HEK293 (cell line): ENCODE data around the gene RBFOX1.

Experiments used
- CTCF ChIA-PET: fragments of 350-600 bp; formaldehyde crosslinking; extraction: SDS; loops from one replicate; lab custom pipeline; 2021; ENCODE audit warnings: antibody characterized with exemption; lab: Yijun Ruan, JAX
- POLR2A ChIA-PET: fragments of 300-600 bp; formaldehyde crosslinking; extraction: SDS; loops from one replicate; lab custom pipeline; 2020; ENCODE audit warnings: antibody characterized with exemption, inconsistent platforms; lab: Yijun Ruan, JAX
- H3K27ac ChIP-seq: fragments of 200-500 bp; sonication (Bioruptor generic); 2 replicates; pipeline ENCODE4 v1.5.1; 2014; ENCODE audit warnings: low read depth, low read length, control low read depth, inconsistent platforms; ENCODE audit errors: extremely low read depth
- H3K36me3 ChIP-seq, 2 experiments: fragments of 200-500 bp in 1 of 2; sonication (Bioruptor generic) in 1 of 2; 1 replicate in 1 of 2; 2 replicates in 1 of 2; pipeline ENCODE4 v1.5.1; 2014 to 2017; ENCODE audit warnings: inconsistent platforms in 2 of 2, low read length in 2 of 2; ENCODE audit not compliant: control insufficient read depth in 2 of 2, insufficient read depth in 1 of 2
- H3K4me1 ChIP-seq: fragments of 200-500 bp; sonication (Bioruptor generic); 2 replicates; pipeline ENCODE4 v1.5.1; 2014; ENCODE audit warnings: mild to moderate bottlenecking, low read length, inconsistent platforms; ENCODE audit not compliant: control insufficient read depth, insufficient read depth
- H3K4me3 ChIP-seq: 2 replicates; pipeline ENCODE4 v1.5.1; 2011; ENCODE audit warnings: low read depth, mild to moderate bottlenecking, control low read depth, low read length, moderate library complexity
- H3K9me3 ChIP-seq: fragments of 200-500 bp; sonication (Bioruptor generic); 2 replicates; pipeline ENCODE4 v1.5.1; 2014; ENCODE audit warnings: low read depth, low read length, inconsistent platforms; ENCODE audit not compliant: control insufficient read depth, insufficient read depth
- AEBP2 ChIP-seq: fragments of 450-650 bp; formaldehyde crosslinking; IDR thresholded peaks from 2 replicates; pipeline ENCODE4 v1.5.1; 2016; ENCODE audit warnings: missing biosample characterization, missing genetic modification characterization, borderline replicate concordance
- GFI1B ChIP-seq: fragments of 450-650 bp; formaldehyde crosslinking; IDR thresholded peaks from 2 replicates; pipeline ENCODE4 v1.5.1; 2016; ENCODE audit warnings: missing biosample characterization, missing genetic modification characterization
- PRDM10 ChIP-seq: fragments of 450-650 bp; formaldehyde crosslinking; IDR thresholded peaks from 2 replicates; pipeline ENCODE4 v1.5.1; 2016; ENCODE audit warnings: missing biosample characterization, missing genetic modification characterization
- SP3 ChIP-seq: fragments of 450-650 bp; formaldehyde crosslinking; IDR thresholded peaks from 2 replicates; pipeline ENCODE4 v1.5.1; 2016; ENCODE audit warnings: missing biosample characterization, missing genetic modification characterization
- WT1 ChIP-seq: fragments of 450-650 bp; formaldehyde crosslinking; IDR thresholded peaks from 2 replicates; pipeline ENCODE4 v1.5.1; 2016; ENCODE audit warnings: missing biosample characterization, missing genetic modification characterization
- ZBTB11 ChIP-seq: fragments of 450-650 bp; formaldehyde crosslinking; conservative IDR thresholded peaks from 2 replicates; pipeline ENCODE4 v1.5.1; 2016; ENCODE audit warnings: low read depth, missing biosample characterization, missing genetic modification characterization
- ZBTB17 ChIP-seq: fragments of 450-650 bp; formaldehyde crosslinking; IDR thresholded peaks from 2 replicates; pipeline ENCODE4 v1.5.1; 2016; ENCODE audit warnings: missing biosample characterization, missing genetic modification characterization
- ZBTB48 ChIP-seq: fragments of 450-650 bp; formaldehyde crosslinking; IDR thresholded peaks from 2 replicates; pipeline ENCODE4 v1.5.1; 2016; ENCODE audit warnings: missing biosample characterization, missing genetic modification characterization
- ZFP69B ChIP-seq: fragments of 450-650 bp; formaldehyde crosslinking; IDR thresholded peaks from 2 replicates; pipeline ENCODE4 v1.5.1; 2016; ENCODE audit warnings: missing biosample characterization, missing genetic modification characterization
- ZNF16 ChIP-seq: fragments of 450-650 bp; formaldehyde crosslinking; IDR thresholded peaks from 2 replicates; pipeline ENCODE4 v1.5.1; 2016; ENCODE audit warnings: low read depth, missing biosample characterization, missing genetic modification characterization
- ZNF169 ChIP-seq: fragments of 450-650 bp; formaldehyde crosslinking; IDR thresholded peaks from 2 replicates; pipeline ENCODE4 v1.5.1; 2016; ENCODE audit warnings: missing biosample characterization, missing genetic modification characterization
- ZNF280D ChIP-seq: fragments of 450-650 bp; formaldehyde crosslinking; IDR thresholded peaks from 2 replicates; pipeline ENCODE4 v1.5.1; 2016; ENCODE audit warnings: missing biosample characterization, missing genetic modification characterization
- ZNF530 ChIP-seq: fragments of 450-650 bp; formaldehyde crosslinking; IDR thresholded peaks from 2 replicates; pipeline ENCODE4 v1.5.1; 2016; ENCODE audit warnings: low read depth, missing biosample characterization, missing genetic modification characterization
- ZNF629 ChIP-seq: fragments of 450-650 bp; formaldehyde crosslinking; IDR thresholded peaks from 2 replicates; pipeline ENCODE4 v1.5.1; 2017; ENCODE audit warnings: missing biosample characterization, missing genetic modification characterization
- ZNF664 ChIP-seq: fragments of 450-650 bp; formaldehyde crosslinking; IDR thresholded peaks from 2 replicates; pipeline ENCODE4 v1.5.1; 2016; ENCODE audit warnings: missing biosample characterization, missing genetic modification characterization
- ZSCAN16 ChIP-seq: fragments of 450-650 bp; formaldehyde crosslinking; IDR thresholded peaks from 2 replicates; pipeline ENCODE4 v1.5.1; 2016; ENCODE audit warnings: missing biosample characterization, missing genetic modification characterization
- ZSCAN5A ChIP-seq: fragments of 450-650 bp; formaldehyde crosslinking; IDR thresholded peaks from 2 replicates; pipeline ENCODE4 v1.5.1; 2016; ENCODE audit warnings: missing biosample characterization, missing genetic modification characterization

RBFOX1 gene

GRCh38 chr16:7437843-7438242 lies 105.2 kb downstream of the RBFOX1 start (continued):
- no peak for TF ChIP-seq ZSCAN5A (tag by site-specific recombination)
- TF ChIP-seq ZBTB48 (tag by site-specific recombination), result no peak
- TF ChIP-seq ZFP69B (tag by site-specific recombination), result no peak
- no peak for TF ChIP-seq ZBTB17 (tag by site-specific recombination)
- TF ChIP-seq, all 188 proteins: peak for 0

GRCh38 chr16:7438601-7439000 lies 106.0 kb downstream of the RBFOX1 start:
- ChIA-PET POLR2A (no interaction called here), CTCF (no interaction called here)
- TF ChIP-seq WT1 (tag by site-specific recombination) (no peak), ZNF629 (tag by site-specific recombination) (no peak), ZNF664 (tag by site-specific recombination) (no peak), PRDM10 (tag by site-specific recombination) (no peak), ZSCAN16 (tag by site-specific recombination) (no peak), SP3 (tag by site-specific recombination) (no peak), ZNF530 (no peak), ZNF16 (tag by site-specific recombination) (no peak), GFI1B (tag by site-specific recombination) (no peak), ZNF280D (tag by site-specific recombination) (no peak), ZNF169 (no peak), ZBTB11 (tag by site-specific recombination) (no peak), AEBP2 (tag by site-specific recombination) (no peak)

More at GRCh38 chr16:7438601-7439000, 106.0 kb downstream of the RBFOX1 start:
- no peak overlapping the region for H3K4me3 ChIP-seq
- no peaks in the 10 kb centered on the region for H3K4me1 ChIP-seq
- H3K36me3 ChIP-seq, result no peaks in the 10 kb centered on the region
- H3K27ac ChIP-seq, result no peak overlapping the region
- H3K9me3 ChIP-seq, result no peaks in the 10 kb centered on the region
